Stimulated activated effector memory CD8-positive, alpha-beta T cell treated with anti-CD3 and anti-CD28 coated beads, Interleukin-12 subunit alpha, Interleukin-12 subunit beta, amount 100 ng/mL, for 72 hours (primary cell): ENCODE data around the gene PDE7B.

Experiments used
- ATAC-seq: fragments of 150-1000 bp; cut with Tn5 transposase; 2 replicates; pipeline ENCODE4 v1.10.0; 2021
- DNase-seq, 2 donors: peaks; one replicate each; pipeline ENCODE4 v3.0.0; 2021 to 2022; ENCODE audit warnings: low spot score in 2 of 2
- H3K27ac Mint-ChIP-seq: one replicate; pipeline ENCODE4 v1.8.0; 2022; ENCODE audit warnings: mild to moderate bottlenecking, mixed read lengths
- H3K36me3 Mint-ChIP-seq: one replicate; pipeline ENCODE4 v1.8.0; 2022; ENCODE audit warnings: mild to moderate bottlenecking, mixed read lengths
- H3K4me1 Mint-ChIP-seq: one replicate; pipeline ENCODE4 v1.8.0; 2022; ENCODE audit warnings: mixed read lengths
- H3K4me3 Mint-ChIP-seq: one replicate; pipeline ENCODE4 v1.8.0; 2022; ENCODE audit warnings: mild to moderate bottlenecking, mixed read lengths
- H3K9me3 Mint-ChIP-seq: one replicate; pipeline ENCODE4 v1.8.0; 2022; ENCODE audit warnings: mixed read lengths

PDE7B gene

DNA sequence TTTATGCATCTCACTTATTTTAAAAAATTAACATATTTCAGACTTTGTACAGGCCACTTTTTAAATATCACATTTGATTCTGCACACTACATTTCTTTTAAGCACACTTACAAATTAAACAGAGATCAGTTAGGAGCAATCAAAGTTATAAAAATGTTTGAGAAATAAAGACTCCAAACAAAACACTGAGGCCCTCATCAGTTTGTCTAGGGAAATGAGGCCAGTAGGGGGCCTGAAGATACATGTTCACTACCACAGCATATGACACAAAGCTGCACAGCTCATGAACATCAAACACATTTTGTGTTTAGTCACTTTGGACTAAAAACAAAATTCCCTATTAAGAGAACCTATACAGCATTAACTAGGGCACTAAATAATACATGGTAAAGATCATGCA is 180.5 kb downstream of the PDE7B start:
- no peaks in the 10 kb centered on the region for H3K9me3 Mint-ChIP-seq
- no peaks in the 10 kb centered on the region for H3K4me1 Mint-ChIP-seq
- ATAC-seq (no peak), DNase-seq (no peak)
- H3K4me3 Mint-ChIP-seq, result no peak overlapping the region
- no peaks in the 10 kb centered on the region for H3K36me3 Mint-ChIP-seq
- no peak overlapping the region for H3K27ac Mint-ChIP-seq

DNA sequence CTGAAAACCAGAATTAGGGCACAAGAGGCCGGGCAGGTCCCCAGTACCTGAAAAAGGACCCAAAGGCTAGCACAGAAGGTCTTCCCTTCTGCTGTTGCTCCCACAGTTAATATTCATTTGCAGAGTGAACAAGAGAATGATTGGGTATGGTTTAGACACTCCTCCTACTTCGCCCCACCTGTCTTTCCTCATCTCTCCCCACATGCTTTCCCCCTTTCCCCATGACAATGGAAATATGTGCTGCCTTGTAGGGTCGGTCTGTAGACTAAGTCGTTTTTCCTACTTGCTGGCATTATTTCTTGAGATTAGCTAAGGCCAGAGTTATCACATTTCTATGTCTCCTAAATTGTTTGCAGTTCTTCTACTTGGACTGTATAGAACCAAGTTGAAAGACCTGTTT is 181.9 kb downstream of the PDE7B start:
- H3K27ac Mint-ChIP-seq, result no peak overlapping the region
- no peak for DNase-seq
- H3K4me1 Mint-ChIP-seq, result peaks cover 7% of the 10 kb centered on the region
- no peaks in the 10 kb centered on the region for H3K36me3 Mint-ChIP-seq
- H3K9me3 Mint-ChIP-seq, result no peaks in the 10 kb centered on the region
- no peak for ATAC-seq
- no peak overlapping the region for H3K4me3 Mint-ChIP-seq

DNA sequence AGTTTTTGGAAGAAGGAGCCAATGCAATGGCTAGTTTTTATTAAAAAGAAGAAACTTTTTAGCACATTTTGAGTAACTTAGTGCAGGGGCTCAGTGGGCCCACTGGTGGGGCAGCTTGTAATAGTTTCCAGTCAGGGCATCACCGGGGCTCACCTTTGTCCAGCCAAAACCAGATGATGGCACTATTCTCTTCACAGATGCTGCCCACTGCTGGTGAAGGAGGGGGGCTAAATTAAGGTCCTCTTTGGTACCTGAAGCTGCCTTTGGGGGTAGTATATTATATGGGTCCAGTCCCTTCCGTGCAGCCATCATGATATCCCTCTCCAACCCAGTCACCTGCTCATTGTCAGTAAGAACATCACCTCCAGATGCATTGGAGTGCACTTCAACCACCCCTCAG is 182.9 kb downstream of the PDE7B start:
- ATAC-seq, result no peak
- Mint-ChIP-seq H3K4me3 (no peak overlapping the region), H3K4me1 (peaks cover 7% of the 10 kb centered on the region), H3K9me3 (no peaks in the 10 kb centered on the region), H3K27ac (no peak overlapping the region), H3K36me3 (no peaks in the 10 kb centered on the region)
- DNase-seq, result no peak

- Mint-ChIP-seq H3K9me3 (no peaks in the 10 kb centered on the region), H3K27ac (no peak overlapping the region), H3K36me3 (no peaks in the 10 kb centered on the region), H3K4me3 (no peak overlapping the region), H3K4me1 (peaks cover 7% of the 10 kb centered on the region)
- DNase-seq (no peak), ATAC-seq (no peak)
Observed at GRCh38 chr6:136035378-136036070, 184.0 kb downstream of the PDE7B start.

DNA sequence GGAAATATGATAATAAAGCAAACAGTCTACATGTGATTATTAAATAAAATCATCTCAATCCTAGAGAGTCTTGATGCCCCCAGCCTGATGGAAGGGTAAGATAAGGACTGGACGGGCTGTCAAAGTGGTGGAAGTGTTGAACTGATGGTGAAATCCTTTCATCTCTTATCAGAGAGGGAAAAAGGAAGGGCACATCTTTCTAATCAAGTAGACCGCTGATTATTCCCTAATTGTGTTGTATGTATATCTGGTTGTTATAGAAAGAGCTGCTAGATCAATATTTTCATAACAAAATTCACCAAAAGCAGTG is 184.5 kb downstream of the PDE7B start:
- no peak for DNase-seq
- ATAC-seq, result no peak
- H3K4me3 Mint-ChIP-seq, result no peak overlapping the region
- no peak overlapping the region for H3K27ac Mint-ChIP-seq
- no peaks in the 10 kb centered on the region for H3K36me3 Mint-ChIP-seq
- H3K4me1 Mint-ChIP-seq, result peaks cover 7% of the 10 kb centered on the region
- no peaks in the 10 kb centered on the region for H3K9me3 Mint-ChIP-seq

GRCh38 chr6:136036601-136037000 is 185.1 kb downstream of the PDE7B start:
- DNase-seq, result no peak
- ATAC-seq, result no peak
- Mint-ChIP-seq H3K4me3 (no peak overlapping the region), H3K4me1 (peaks cover 7% of the 10 kb centered on the region), H3K9me3 (no peaks in the 10 kb centered on the region), H3K36me3 (no peaks in the 10 kb centered on the region), H3K27ac (no peak overlapping the region)

DNA sequence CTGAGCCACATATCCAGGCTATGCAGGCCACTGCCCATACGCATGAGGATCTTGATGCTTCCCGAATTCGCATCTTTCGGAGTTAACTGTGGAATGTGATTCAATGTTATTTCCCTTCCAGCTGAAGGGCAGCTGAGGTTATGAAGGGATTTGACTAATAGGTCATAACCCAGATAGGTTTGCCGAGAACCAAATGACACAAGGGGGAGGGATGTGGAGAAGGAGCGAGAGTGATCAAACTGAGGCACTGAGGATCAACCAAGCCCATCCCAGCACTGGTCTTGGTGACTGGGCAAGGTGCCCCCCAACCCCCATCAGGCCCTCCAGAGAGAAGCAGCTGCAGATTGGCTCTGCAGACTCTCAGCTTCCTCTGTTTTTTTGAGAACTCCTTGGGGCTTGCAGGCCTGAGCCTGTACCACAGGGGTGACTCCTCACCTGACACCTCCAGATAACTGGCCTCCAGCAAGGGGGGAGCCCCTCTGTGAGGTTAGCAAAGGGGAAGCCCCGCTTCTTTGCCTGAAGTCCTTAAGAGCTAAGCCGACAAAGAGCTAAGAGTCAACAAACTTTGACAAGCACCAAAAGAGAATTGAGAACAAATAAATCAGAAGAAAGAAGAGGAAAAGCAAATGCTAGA is 185.9 kb downstream of the PDE7B start:
- ATAC-seq (peak; percentile 82), DNase-seq (no peak)
- Mint-ChIP-seq H3K27ac (peak overlapping the region; percentile 7), H3K4me1 (peaks cover 7% of the 10 kb centered on the region), H3K36me3 (no peaks in the 10 kb centered on the region), H3K4me3 (no peak overlapping the region), H3K9me3 (no peaks in the 10 kb centered on the region)

DNA sequence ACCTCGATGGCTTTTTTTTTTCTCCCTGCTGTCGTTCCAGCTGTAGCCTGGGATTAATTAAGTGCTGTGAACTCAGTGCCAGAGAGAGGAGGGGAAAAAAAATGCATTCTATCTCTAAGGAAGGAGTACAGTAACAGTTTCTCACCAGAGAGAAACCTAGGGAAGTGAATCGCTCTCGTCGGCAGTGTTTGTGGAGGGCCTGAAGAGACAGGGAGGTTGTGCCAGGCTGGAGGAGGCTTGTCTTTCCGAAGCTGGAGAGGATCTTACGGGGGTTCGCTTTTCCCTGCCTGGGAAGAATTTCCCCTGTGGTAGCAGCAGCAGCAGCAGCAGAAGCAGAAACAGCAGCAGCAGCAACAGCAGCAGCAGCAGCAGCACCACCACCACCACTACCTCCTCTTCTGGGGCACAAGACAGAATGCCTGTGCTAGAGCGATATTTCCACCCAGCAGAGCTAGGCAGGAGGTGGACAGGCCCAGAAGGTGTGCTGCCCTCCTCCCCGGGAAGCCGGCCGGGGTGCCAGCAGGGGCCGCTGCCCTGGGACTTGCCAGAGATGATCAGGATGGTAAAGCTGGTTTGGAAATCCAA is 186.5 kb downstream of the PDE7B start:
- Mint-ChIP-seq H3K4me3 (no peak overlapping the region), H3K27ac (peak overlapping the region; percentile 7), H3K36me3 (no peaks in the 10 kb centered on the region), H3K9me3 (no peaks in the 10 kb centered on the region), H3K4me1 (peaks cover 7% of the 10 kb centered on the region)
- no peak for DNase-seq
- ATAC-seq, result no peak

DNA sequence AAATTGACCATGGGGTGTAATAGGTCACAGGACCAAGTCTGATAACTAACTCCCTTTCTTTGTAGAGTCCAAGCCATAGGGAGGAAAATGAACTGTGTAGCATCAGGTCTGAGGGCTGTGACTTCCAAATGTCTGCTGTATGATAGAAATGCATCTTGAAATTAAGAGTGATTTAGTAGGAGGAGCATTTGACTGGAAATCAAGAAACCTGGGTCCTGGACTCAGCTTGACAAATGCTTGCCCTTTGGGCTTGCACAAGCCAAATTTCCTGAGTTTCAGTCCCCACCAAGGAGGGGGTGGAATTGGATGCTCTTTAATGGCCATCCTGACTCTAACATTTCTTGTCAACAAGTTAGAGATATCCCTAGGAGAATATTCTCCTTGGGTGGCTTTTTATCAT is 187.0 kb downstream of the PDE7B start:
- Mint-ChIP-seq H3K27ac (no peak overlapping the region), H3K4me3 (no peak overlapping the region), H3K36me3 (no peaks in the 10 kb centered on the region), H3K9me3 (no peaks in the 10 kb centered on the region), H3K4me1 (peaks cover 7% of the 10 kb centered on the region)
- no peak for ATAC-seq
- no peak for DNase-seq

DNA sequence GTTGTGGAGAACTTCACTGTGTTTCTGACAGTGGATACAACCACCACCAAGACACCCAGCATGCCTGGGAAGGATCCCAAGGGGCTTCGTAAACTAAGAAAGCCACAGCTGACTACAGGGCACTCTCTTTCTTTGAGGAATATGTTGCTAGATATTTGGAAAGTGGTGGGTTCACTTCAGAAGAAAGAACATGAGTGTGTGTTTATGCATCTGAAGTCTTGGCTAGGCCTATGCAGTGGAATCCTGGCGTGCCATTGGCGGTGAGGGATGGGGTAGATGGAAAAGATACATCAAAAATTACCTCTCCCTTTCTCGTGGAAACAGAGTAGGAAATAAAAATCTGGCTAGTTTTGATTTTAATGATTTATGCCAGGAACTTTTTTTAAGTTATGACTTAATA is 187.7 kb downstream of the PDE7B start:
- H3K27ac Mint-ChIP-seq, result no peak overlapping the region
- H3K9me3 Mint-ChIP-seq, result no peaks in the 10 kb centered on the region
- H3K36me3 Mint-ChIP-seq, result no peaks in the 10 kb centered on the region
- H3K4me3 Mint-ChIP-seq, result no peak overlapping the region
- no peak for DNase-seq
- peaks cover 7% of the 10 kb centered on the region for H3K4me1 Mint-ChIP-seq
- no peak for ATAC-seq

GRCh38 chr6:136050475-136050874 is 199.0 kb downstream of the PDE7B start:
- Mint-ChIP-seq H3K4me3 (no peak overlapping the region), H3K36me3 (no peaks in the 10 kb centered on the region), H3K4me1 (no peaks in the 10 kb centered on the region), H3K9me3 (no peaks in the 10 kb centered on the region), H3K27ac (no peak overlapping the region)
- no peak for DNase-seq
- ATAC-seq, result no peak

GRCh38 chr6:136051140-136051775 is 199.8 kb downstream of the PDE7B start:
- H3K27ac Mint-ChIP-seq, result no peak overlapping the region
- H3K4me3 Mint-ChIP-seq, result no peak overlapping the region
- H3K4me1 Mint-ChIP-seq, result no peaks in the 10 kb centered on the region
- no peaks in the 10 kb centered on the region for H3K36me3 Mint-ChIP-seq
- DNase-seq (no peak), ATAC-seq (no peak)
- H3K9me3 Mint-ChIP-seq, result no peaks in the 10 kb centered on the region

DNA sequence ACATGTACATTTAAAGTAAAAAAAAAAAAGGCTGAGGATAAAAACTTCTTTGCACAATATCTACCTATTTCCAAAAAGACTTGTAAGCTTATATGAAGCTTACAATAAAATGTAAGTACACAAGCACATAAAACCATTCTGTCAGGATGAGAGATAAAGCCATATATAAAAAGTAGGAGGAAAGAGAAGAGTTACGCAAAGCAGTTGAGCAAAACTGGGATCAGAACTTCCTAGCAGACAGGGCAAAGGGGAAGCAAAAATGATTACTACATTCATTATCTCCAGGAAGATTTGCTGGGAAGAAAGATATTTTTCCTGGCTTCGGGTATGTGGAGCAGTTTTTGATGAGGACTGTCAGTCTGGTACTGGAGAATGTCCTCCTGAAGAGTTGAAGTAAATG is 200.5 kb downstream of the PDE7B start:
- Mint-ChIP-seq H3K36me3 (no peaks in the 10 kb centered on the region), H3K4me1 (no peaks in the 10 kb centered on the region), H3K4me3 (no peak overlapping the region), H3K9me3 (no peaks in the 10 kb centered on the region), H3K27ac (no peak overlapping the region)
- DNase-seq (no peak), ATAC-seq (no peak)

DNA sequence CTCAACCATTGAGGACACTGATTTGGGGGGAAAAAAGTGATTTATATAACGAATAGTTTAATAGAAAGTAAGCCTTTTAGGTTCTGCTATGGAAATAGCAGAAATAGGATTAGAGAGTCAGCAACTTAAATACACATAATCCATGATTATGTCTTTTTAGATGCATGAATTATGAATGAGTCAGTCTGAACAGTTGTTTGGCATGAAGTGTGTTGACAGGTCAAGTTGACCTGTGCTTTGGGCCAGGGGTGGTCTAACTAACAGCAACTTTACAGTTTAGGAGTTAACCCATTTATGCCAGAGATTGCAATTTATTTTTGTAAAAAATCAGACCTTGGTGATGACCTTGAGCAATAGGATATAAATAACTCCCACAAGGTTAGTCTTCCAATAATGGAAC is 207.4 kb downstream of the PDE7B start:
- H3K9me3 Mint-ChIP-seq, result no peaks in the 10 kb centered on the region
- no peak for DNase-seq
- H3K4me1 Mint-ChIP-seq, result no peaks in the 10 kb centered on the region
- no peak for ATAC-seq
- no peaks in the 10 kb centered on the region for H3K36me3 Mint-ChIP-seq
- no peak overlapping the region for H3K27ac Mint-ChIP-seq
- no peak overlapping the region for H3K4me3 Mint-ChIP-seq

DNA sequence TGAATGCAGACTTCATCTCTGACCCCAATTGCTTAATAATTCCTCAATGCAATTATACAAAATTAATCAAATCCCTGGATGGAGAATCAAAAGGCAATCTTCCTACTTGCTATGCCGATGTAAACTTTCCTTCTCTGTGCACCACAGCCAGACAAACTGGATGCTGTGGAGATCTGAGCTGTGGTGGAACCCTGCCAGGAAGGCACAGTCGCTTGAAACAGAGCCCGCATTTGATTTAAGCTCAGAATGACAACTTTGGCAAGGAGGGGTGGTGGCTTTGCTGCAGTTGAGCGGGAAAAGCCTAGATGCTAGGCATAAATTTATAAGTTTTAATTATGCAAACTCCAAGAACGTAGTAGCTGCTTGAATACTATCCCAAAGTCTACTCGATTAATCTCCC is 207.8 kb downstream of the PDE7B start:
- DNase-seq, result no peak
- ATAC-seq, result no peak
- H3K4me3 Mint-ChIP-seq, result no peak overlapping the region
- no peaks in the 10 kb centered on the region for H3K4me1 Mint-ChIP-seq
- no peaks in the 10 kb centered on the region for H3K36me3 Mint-ChIP-seq
- no peak overlapping the region for H3K27ac Mint-ChIP-seq
- no peaks in the 10 kb centered on the region for H3K9me3 Mint-ChIP-seq

- Mint-ChIP-seq H3K27ac (no peak overlapping the region), H3K4me3 (no peak overlapping the region), H3K36me3 (no peaks in the 10 kb centered on the region), H3K4me1 (no peaks in the 10 kb centered on the region), H3K9me3 (no peaks in the 10 kb centered on the region)
- ATAC-seq, result no peak
- no peak for DNase-seq
Observed at GRCh38 chr6:136060052-136060451, 208.6 kb downstream of the PDE7B start.
